Stimulated activated CD4-positive, alpha-beta T cell treated with anti-CD3 and anti-CD28 coated beads, Interleukin-15, amount 100 ng/mL, for 48 hours (primary cell): ENCODE results near the gene UPK3A.
"Not testable (repeated sequence)": the region's sequence is repeated elsewhere in the genome, so short reads cannot be mapped to it uniquely, and the experiment has no call there.

Source experiments
- DNase-seq, 2 donors: peaks; one replicate each; pipeline ENCODE4 v3.0.0-alpha.2; 2020; ENCODE audit warnings: low read depth in 2 of 2

UPK3A gene

DNA sequence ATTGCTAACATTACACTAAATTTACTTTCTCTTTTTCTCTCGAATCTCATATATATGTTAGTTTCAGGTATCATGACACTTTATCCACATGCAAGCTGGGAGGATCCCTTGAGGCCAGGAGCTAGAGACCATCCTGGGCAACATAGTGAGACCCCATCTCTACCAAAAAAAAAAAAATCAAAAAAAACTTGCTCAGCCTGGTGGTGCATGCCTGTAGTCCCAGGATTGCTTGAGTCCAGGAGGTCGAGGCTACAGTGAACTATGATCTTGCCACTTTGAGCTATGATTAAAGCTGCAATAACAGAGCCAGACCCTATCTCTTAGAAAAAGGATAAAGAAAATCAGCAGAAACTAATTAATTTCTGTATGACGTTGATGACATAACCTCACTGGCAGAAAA, 3.7 kb upstream of the UPK3A start:
- DNase-seq, result no peak

DNA sequence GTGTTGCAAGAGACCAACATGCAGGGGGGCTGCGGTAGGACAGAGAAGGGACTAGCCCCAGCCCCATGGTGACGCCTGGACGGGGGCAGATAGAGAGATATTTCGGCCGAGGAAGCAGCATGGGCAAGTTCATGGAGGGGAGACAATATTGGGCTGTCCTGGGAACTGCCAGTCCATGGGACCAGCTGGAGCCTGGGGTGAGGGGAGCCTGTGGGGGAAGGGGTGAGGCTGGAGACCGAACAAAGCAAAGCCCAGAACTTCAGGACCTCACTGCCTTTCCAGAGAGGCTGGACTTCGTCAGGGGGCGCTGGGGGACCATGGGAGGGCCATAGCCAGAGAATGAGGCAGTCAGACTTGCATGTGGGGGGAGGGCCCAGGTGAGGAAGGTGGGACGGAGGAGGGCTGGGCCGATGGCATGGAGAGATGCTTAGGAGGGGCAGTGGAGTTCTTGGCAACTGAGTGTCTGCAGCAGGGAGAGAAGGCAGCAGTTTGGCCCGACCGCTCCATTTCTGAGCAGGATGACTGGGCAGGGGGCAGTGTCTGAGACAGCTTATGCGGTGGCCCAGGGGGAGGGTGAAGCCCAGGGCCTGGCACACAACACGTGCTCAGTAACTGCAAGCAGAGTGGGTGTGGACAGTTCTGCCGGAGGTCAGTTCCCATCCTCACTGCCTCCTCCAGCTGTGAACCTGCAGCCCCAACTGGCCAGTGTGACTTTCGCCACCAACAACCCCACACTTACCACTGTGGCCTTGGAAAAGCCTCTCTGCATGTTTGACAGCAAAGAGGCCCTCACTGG, 712 bp downstream of the UPK3A start:
- no peak for DNase-seq

DNA sequence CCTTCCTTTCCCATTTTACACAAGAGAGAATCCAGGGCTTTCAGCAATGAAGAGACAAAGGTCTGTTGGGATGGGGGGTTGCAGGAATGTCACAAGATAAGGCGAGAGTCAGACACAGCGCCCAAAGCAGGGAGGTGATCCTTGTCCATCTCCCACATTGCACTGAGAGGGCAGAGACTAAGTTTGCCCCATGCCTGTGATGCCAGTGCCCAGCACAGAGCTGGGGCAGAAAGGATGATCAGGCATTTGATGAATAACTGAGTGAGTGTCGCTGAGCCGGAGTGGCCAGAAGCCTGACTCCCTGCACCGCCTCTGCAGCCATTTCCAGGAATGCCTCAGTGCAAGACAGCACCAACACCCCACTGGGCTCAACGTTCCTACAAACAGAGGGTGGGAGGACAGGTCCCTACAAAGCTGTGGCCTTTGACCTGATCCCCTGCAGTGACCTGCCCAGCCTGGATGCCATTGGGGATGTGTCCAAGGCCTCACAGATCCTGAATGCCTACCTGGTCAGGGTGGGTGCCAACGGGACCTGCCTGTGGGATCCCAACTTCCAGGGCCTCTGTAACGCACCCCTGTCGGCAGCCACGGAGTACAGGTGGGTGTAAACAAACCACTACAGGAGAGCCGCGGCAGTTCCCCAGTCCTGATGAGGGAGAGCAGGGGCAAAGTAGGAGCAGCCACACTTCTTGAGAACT, 2.3 kb downstream of the UPK3A start:
- DNase-seq, result no peak

DNA sequence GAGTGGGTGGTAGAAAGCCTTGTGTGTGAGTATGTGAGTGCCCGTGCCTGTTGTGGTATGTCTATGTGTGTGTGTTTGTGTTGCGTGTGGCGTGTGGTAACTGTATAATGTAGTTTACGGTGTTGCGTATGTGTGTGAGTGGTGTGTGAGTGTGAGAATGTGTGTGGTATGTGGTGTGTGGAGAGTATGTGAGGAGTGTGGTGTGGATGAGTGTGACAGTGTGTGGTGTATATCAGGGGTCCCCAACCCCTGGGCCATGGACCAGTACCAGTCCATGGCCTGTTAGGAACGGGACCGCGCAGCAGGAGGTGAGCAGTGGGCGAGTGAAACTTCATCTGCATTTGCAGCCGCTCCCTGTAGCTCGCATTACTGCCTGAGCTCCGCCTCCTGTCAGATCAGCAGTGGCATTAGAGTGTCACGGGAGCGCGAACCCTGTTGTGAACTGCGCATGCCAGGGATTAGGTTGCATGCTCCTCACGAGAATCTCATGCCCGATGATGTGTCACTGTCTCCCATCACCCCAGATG, 5.7 kb downstream of the UPK3A start:
- DNase-seq, result no peak

DNA sequence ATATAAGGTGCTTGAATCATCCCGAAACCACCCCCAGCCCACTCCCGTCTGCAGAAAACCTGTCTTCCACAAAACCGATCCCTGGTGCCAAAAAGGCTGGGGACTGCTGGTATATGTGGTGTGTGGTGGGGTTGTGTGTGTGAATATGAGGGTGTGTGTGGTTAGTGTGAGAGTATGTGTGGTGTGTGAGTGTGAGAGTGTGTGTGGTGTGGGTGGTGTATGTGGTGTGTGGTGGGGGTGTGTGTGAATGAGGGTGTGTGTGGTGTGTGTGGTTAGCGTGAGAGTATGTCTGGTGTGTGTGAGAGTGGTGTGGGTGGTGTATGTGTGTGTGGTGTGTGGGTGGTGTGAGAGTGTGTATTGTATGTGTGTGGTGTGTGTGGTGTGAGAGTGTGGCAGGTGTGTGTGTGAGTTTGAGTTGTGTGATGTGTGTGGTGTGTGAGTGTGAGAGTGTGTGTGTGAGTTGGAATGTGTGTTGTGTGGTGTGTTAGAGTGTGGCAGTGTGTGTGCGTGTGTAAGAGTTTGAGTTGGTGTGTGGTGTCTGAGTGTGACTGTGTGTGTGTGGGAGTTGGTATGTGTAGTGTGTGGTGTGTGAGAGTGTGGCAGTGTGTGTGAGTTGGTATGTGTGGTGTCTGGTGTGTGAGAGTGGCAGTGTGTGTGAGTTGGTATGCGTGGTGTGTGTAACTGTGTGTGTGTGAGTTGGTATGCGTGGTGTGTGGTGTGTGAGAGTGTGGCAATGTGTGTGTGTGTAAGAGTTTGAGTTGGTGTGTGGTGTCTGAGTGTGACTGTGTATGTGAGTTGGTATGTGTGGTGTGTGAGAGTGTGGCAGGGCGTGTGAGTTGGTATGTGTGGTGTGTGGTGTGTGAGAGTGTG, 6.5 kb downstream of the UPK3A start:
- DNase-seq, result no peak

DNA sequence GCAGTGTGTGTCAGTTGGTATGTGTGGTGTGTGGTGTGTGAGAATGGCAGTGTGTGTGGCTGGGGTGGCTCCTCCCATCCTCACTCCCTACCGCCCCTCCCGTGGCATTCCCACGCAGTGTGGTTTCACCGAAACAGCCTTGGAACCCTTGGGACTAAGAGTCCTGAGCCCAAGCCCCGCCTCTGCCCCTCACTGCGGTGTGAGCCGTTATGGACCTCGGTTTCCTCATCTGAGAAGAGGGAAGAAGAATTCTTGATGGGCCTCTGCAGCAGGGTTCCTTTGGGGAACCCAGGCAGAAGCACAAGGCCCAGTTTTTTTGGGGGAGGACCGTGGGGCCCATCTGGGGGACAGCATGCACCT, 7.2 kb downstream of the UPK3A start:
- DNase-seq, result no peak

DNA sequence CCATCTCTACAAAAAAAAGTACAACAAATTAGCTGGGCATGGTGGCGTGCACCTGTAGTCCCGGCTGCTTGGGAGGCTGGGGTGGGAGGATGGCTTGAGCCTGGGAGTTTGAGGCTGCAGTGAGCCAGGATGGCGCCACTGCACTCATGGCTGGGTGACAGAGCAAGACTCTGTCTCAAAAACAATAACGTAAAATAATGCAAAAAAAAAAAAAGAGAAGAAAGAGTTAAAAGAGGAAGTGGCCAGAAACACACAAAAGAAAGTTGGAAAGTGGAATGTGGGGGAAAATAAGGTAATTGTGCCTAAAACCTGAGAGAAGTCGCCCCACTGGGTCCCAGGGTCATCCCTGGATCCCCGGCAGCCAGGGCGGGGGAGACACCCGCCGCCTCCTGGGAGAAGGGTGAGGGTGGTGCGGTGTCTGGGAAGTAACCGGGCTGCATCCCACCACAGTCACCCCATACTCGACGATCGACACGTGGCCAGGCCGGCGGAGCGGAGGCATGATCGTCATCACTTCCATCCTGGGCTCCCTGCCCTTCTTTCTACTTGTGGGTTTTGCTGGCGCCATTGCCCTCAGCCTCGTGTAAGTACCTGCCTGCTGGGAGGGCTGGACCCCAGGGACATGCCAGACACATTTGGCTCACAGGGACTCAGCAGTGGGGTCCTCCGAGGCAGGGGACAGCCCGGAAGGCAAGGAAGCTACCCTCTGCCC, 8.1 kb downstream of the UPK3A start:
- DNase-seq, result no peak

DNA sequence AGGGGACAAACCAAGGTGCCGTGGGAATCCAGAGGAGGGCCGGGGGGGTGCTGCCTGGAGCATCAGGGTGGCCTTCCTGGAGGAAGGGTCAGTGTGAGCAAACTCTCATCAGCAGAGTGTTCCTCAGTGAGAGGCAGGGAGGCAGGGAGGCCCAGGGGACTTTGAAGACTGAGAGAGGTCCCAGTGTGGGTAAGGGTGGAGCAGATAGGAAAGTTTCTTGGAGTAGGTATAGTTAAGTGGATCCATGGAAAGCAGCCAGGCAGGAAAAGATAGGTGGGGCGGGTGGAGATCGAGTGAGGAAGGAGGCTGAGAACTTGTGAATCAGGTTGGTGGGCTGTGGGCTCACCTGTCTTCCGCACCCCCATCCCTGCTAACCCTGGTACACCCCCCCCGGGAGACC, 9.3 kb downstream of the UPK3A start:
- DNase-seq, result no peak

DNA sequence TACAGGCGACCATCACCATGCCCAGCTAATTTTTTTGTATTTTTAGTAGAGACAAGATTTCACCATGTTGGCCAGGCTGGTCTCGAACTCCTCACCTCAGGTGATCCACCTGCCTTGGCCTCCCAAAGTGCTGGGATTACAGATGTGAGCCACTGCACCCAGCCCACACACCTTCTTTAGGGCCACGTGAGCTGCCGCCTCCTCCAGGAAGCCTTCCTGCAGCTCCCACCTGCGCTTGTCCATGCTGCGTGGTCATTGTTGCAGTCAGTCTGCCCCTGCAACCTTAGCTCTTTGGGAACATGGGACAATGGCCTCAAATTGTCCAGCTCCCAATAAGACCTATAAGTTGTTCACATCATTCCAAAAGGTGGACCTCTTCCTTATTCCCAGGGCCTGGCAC, 10.3 kb downstream of the UPK3A start:
- DNase-seq, result not testable (repeated sequence)

DNA sequence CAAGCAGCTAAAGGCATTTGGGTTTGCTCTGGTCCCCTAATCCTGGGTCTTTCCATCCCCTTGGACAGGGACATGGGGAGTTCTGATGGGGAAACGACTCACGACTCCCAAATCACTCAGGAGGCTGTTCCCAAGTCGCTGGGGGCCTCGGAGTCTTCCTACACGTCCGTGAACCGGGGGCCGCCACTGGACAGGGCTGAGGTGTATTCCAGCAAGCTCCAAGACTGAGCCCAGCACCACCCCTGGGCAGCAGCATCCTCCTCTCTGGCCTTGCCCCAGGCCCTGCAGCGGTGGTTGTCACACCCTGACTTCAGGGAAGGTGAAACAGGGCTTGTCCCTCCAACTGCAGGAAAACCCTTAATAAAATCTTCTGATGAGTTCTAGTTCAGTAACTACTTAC, 10.7 kb downstream of the UPK3A start:
- DNase-seq, result no peak

DNA sequence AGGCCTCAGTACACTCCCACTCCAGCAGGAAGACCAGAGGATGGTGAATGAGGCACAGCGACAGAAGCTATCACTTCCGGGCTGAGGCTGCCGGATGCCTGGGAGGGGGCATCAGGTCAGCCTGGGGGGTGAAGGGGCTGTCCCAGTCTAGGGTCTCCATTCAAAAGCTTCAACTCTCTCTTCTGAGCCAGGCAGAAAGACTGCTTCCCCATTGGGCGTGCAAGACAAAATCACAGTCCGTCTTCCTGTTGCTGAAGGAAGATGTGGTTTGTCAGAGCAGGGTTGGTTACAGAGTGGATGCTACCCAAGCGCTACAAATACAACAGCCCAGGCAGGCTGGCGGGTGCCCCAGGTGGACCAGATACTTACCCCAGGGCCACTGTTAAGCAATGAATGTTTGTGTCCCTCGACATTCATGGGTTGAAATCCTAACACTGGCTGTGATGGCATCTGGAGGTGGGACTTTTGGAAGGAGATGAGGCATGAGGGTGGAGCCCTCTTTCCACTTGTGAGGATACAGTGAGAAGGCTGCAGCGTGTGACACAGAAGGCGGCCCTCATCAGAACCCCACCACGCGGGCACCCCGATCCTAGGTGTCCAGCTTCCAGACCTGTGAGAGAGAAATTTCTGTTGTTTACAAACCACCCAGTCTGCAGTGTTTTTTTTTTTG, 12.0 kb downstream of the UPK3A start:
- no peak for DNase-seq

DNA sequence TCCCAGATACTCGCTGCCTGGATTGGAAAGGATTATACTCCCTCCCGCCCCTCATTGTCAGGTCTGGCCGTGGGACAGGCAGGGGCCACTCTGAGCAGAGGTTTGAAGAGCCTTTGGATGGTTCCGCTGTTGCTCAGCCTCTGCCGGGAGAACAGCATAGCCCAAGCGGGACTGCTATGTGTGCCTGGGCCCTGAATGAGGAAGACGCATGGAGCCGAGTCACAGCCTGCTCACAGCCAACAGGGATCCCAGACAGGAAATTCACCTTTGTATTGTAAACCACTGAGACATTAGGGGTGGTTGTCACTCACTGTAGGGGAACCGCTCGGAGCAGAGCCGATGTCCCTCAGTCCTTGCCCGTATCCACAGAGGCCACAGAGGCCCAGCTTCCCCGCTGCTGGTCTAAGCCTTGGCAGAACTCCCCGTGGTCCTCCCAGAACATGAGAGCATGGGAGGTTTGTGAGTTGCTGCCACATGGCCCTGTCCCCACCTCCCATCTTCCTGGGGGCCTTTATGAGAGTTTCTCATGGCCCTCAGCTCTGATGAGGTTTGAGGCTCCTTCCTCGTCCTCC, 14.3 kb downstream of the UPK3A start:
- DNase-seq, result no peak

DNA sequence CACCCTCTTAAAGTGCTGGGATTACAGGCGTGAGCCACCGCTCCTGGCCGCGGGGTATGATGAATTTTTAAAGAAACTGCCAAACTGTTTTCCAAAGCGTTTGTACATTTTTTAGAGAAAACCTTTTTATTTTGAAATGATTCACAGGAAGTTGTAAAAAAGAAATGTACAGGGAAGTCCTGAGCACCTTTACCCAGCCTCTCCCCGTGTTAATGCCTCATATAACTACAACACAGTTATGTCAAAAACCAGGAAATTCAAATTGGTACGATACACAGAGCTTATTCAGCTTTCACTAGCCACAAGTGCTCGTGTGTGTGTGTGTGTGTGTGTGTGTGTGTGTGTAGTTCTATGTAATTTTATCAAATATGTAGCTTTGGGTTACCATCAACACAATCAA, 18.0 kb downstream of the UPK3A start:
- DNase-seq, result no peak

DNA sequence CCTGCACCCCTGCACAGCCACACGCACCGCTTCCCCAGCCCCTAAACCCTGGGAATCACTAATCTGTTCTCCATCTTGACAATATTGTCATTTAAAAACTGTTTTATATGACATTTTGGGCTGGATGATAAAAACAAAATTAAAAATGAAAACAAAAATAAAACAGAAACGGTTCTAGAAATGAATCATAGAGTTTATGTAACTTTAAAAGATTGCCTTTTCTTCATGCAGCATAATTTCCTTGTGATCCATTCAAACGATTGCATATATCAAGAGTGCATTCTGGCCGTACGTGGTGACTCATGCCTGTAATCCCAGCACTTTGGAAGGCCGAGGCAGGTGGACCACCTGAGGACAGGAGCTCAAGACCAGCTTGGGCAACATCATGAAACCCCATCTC, 18.4 kb downstream of the UPK3A start:
- DNase-seq, result no peak

DNA sequence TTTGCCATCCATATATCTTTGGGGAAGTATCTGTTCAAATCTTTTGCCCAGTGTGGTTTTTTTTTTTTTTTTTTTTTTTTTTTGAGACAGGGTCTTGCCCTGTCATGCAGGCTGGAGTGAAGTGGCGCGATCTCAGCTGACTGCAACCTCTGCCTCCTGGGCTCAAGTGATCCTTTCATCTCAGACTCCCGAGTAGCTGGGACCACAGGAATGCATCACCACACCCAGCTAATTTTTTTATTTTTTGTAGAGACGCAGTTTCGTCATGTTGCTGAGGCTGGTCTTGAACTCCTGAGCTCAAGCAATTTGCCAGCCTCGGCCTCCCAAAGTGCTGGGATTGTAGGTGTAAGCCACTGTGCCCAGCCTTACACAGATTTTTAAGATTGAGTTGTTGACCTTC, 20.2 kb downstream of the UPK3A start:
- DNase-seq, result no peak

DNA sequence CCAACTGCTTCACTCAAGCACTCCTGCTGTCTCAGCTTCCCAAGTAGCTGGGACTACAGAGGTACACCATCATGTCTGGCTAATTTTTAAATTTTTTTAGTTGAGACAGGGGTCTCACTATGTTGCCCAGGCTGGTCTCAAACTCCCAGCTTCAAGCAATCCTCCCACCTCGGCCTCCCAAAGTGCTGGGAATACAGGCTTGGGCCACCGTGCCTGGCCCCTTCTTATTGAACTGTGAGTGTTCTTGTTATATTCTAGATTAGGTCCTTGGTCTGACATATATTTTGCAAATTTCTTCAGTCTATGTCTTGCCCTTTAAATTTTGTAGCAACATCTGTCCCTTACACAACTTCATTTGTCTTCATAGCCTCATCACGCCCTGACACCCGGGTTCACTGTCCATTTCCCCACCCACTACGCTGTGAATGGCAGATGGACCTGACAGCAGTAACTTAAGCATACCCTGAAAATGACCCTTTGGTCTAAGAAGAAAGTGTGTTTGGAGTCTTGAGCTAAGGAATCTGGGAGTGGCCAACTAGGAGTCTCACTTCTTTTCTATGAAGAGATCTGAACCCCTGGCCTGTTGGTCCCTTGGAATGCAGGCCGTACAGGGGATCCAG, 20.8 kb downstream of the UPK3A start:
- DNase-seq, result no peak

DNA sequence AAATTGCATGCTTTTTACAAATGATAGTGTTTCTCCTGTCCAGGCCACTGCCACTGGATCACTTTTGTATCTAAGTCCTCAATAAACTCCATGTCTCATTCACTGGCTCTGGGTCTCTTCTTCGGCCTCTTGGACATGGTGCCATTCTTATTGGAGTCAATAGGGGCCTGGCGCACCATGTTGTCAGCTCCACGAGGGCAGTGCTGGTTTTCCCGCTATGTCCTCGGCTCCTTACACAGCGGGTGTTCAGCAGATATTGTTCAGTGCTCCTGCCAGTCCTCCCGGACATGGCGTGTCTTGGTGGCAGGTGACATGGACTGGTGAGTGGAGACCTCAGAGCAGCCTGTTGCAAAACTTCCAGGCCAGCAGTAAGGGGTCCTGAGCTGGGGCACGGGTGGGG, 21.4 kb downstream of the UPK3A start:
- DNase-seq, result no peak

DNA sequence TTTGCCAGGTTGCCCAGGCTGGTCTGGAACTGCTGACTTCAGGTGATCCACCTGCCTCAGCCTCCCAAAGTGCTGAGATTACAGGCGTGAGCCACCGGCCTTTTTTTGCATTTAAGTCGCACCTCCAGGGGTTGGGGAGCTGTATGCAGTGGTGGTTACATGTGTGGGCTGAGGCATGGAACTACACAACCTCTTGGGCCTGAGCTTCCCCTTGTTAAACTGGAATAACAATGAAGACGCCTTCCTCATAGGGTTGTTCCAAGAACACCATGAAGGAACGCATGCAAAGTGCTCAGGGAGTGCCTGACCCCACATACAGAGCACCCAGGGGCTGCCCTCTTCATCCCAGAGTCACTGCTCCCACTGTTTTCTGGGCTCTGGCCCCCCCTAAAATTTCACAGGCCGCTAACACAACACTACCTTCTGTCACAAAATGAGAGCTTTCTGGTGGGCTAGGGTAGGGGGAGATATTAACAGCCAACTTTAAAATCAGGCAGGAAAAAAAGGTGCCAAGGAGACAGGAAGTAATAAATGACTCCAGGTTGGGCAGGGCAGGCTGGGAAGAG, 23.7 kb downstream of the UPK3A start:
- no peak for DNase-seq

DNA sequence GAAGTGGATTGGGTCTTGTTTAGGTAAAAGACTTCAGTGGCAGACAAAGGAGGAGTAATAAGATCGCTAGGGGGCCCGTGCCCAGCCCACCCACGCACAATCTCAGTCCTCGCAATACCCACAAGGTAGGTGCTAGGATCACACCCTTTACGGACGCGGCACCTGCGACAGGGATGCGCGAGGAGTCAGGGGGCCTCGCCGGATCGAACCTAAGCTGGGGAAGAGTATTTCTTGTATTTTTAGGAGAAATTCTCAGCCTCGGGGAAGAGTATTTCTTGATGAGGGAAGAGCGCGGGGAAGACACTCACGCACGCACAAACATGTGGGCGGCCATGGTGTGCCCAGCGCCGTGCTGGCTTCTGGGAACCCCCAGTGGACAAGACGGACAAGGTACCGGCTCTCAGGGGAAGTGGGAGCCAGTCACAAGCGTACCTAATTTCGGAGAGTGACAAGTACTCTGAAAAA, 24.2 kb downstream of the UPK3A start:
- DNase-seq, result no peak
